Mesenchymal stem cell (in vitro differentiated cells and primary cell): Measurements from ENCODE around the gene ITGAX.

Experiments
- DNase-seq: peaks from one replicate; pipeline ENCODE4 v3.0.0-alpha.2; 2013
- H2AFZ ChIP-seq: one replicate; pipeline ENCODE4 v1.6.1; 2013; ENCODE audit warnings: low read depth, mild to moderate bottlenecking, control low read depth, inconsistent platforms, low read length, moderate library complexity
- H2AK5ac ChIP-seq: 2 replicates; pipeline ENCODE4 v1.6.1; 2013; ENCODE audit warnings: low read length, moderate library complexity, mild to moderate bottlenecking, inconsistent platforms; ENCODE audit not compliant: severe bottlenecking
- H2BK120ac ChIP-seq: one replicate; pipeline ENCODE4 v1.6.1; 2013; ENCODE audit warnings: low read depth, mild to moderate bottlenecking, inconsistent platforms, low read length, moderate library complexity
- H2BK12ac ChIP-seq, 2 experiments: one replicate each; pipeline ENCODE4 v1.6.1; 2013; ENCODE audit warnings: inconsistent platforms in 2 of 2, low read length in 2 of 2, mild to moderate bottlenecking in 2 of 2, moderate library complexity in 2 of 2, control low read depth in 1 of 2
- H2BK15ac ChIP-seq: one replicate; pipeline ENCODE4 v1.6.1; 2013; ENCODE audit warnings: mild to moderate bottlenecking, low read depth, inconsistent platforms; ENCODE audit not compliant: poor library complexity, severe bottlenecking
- H2BK5ac ChIP-seq: 2 replicates; pipeline ENCODE4 v1.6.1; 2013; ENCODE audit warnings: low read depth, mild to moderate bottlenecking, low read length, control low read depth, inconsistent platforms; ENCODE audit not compliant: poor library complexity, severe bottlenecking
- H3K14ac ChIP-seq, 2 experiments: one replicate each; pipeline ENCODE4 v1.6.1; 2013; ENCODE audit warnings: inconsistent platforms in 2 of 2, low read length in 2 of 2, control low read depth in 1 of 2, mild to moderate bottlenecking in 1 of 2, moderate library complexity in 1 of 2
- H3K18ac ChIP-seq, 2 experiments: one replicate each; pipeline ENCODE4 v1.6.1; 2013; ENCODE audit warnings: inconsistent platforms in 2 of 2, low read length in 2 of 2, control low read depth in 1 of 2, low read depth in 1 of 2, mild to moderate bottlenecking in 1 of 2
- H3K23ac ChIP-seq, 2 experiments: one replicate each; pipeline ENCODE4 v1.6.1; 2013; ENCODE audit warnings: inconsistent platforms in 2 of 2, low read length in 2 of 2, mild to moderate bottlenecking in 2 of 2, moderate library complexity in 2 of 2, control low read depth in 1 of 2
- H3K27ac ChIP-seq: 2 replicates; pipeline ENCODE4 v1.5.1; 2013; ENCODE audit warnings: mild to moderate bottlenecking, moderate library complexity, low read length, control low read depth, inconsistent platforms; ENCODE audit not compliant: poor library complexity, severe bottlenecking
- H3K27me3 ChIP-seq, 2 experiments: 2 replicates each; pipeline versions ENCODE4 v1.6.1 to v1.7.0; 2013; ENCODE audit warnings: low read length in 2 of 2, mild to moderate bottlenecking in 2 of 2, moderate library complexity in 2 of 2, control low read depth in 1 of 2, inconsistent platforms in 1 of 2; ENCODE audit not compliant: control insufficient read depth in 1 of 2, insufficient read depth in 1 of 2
- H3K36me3 ChIP-seq, 2 experiments: 2 replicates each; pipeline versions ENCODE4 v1.6.1 to v1.7.0; 2013; ENCODE audit warnings: low read length in 2 of 2, control low read depth in 1 of 2, inconsistent platforms in 1 of 2, low read depth in 1 of 2, mild to moderate bottlenecking in 1 of 2; ENCODE audit not compliant: insufficient read depth in 2 of 2, control insufficient read depth in 1 of 2
- H3K4ac ChIP-seq, 2 experiments: one replicate each; pipeline ENCODE4 v1.6.1; 2013; ENCODE audit warnings: inconsistent platforms in 2 of 2, low read length in 2 of 2, mild to moderate bottlenecking in 2 of 2, moderate library complexity in 2 of 2, control low read depth in 1 of 2, low read depth in 1 of 2
- H3K4me1 ChIP-seq: 2 replicates; pipeline ENCODE4 v1.6.1; 2013; ENCODE audit warnings: low read depth, low read length, control low read depth; ENCODE audit not compliant: control insufficient read depth, insufficient read depth
- H3K4me2 ChIP-seq: 2 replicates; pipeline ENCODE4 v1.6.1; 2013; ENCODE audit warnings: low read length, mild to moderate bottlenecking, inconsistent platforms; ENCODE audit not compliant: poor library complexity, severe bottlenecking
- H3K4me3 ChIP-seq, 2 experiments: 2 replicates each; pipeline versions ENCODE4 v1.5.1 to v1.7.0; 2013; ENCODE audit warnings: low read length in 2 of 2, mild to moderate bottlenecking in 2 of 2, control low read depth in 1 of 2, low read depth in 1 of 2; ENCODE audit not compliant: insufficient read depth in 1 of 2
- H3K79me1 ChIP-seq: replicated peaks from 2 replicates; pipeline ENCODE4 v1.6.1; 2013; ENCODE audit warnings: mild to moderate bottlenecking, control low read depth, low read length, inconsistent platforms; ENCODE audit not compliant: poor library complexity, severe bottlenecking
- H3K9ac ChIP-seq: 2 replicates; pipeline ENCODE4 v1.7.0; 2013; ENCODE audit warnings: mild to moderate bottlenecking, low read length, moderate library complexity
- H3K9me3 ChIP-seq: 2 replicates; pipeline ENCODE4 v1.7.0; 2013; ENCODE audit warnings: mild to moderate bottlenecking, low read length; ENCODE audit not compliant: control insufficient read depth
- H4K8ac ChIP-seq: one replicate; pipeline ENCODE4 v1.6.1; 2013; ENCODE audit warnings: inconsistent platforms, mild to moderate bottlenecking, low read length, moderate library complexity
- H4K91ac ChIP-seq: one replicate; pipeline ENCODE4 v1.6.1; 2013; ENCODE audit warnings: mild to moderate bottlenecking, low read length, inconsistent platforms
- WGBS: methylation state at CpG from one replicate; pipeline ENCODE4 v1.1.7; 2013; ENCODE audit warnings: mixed read lengths; 5-methylcytosine and 5-hydroxymethylcytosine counted together

ITGAX gene

DNA sequence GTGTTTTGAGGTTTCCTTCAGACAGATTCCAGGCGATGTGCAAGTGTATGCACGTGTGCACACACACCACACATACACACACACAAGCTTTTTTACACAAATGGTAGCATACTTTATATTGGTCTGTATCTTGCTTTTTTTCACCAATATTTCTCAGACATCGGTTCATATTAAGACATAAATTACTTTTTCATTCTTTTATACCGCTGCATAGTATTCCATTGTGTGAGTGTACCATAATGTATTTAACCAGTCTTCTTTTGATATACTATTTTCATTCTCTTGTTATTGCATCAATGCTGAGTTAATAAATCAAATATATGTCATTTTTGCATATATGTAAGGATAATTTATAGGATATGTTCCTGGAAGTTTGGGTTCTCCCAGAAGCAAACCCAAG, 22.4 kb upstream of the ITGAX start:
- Histone ChIP-seq H3K4me3 (no peak overlapping the region), H3K18ac (no peak overlapping the region), H2BK120ac (no peak overlapping the region), H3K23ac (no peak overlapping the region), H4K8ac (no peak overlapping the region), H2BK5ac (no peak overlapping the region), H3K27me3 (peaks cover 24 to 83% of the 10 kb centered on the region in 2 experiments), H2BK12ac (no peak overlapping the region), H3K27ac (no peak overlapping the region), H3K4ac (no peak overlapping the region), H3K9ac (no peak overlapping the region), H3K4me2 (no peak overlapping the region), H2AFZ (no peak overlapping the region), H4K91ac (no peak overlapping the region), H3K79me1 (no peaks in the 10 kb centered on the region), H3K9me3 (no peaks in the 10 kb centered on the region), H2AK5ac (no peak overlapping the region), H3K36me3 (no peaks in the 10 kb centered on the region), H3K14ac (no peak overlapping the region), H2BK15ac (no peak overlapping the region), H3K4me1 (peaks cover 2% of the 10 kb centered on the region)
- no peak for DNase-seq
- WGBS = 73% methylated on average over 2 of the region's 4 CpGs

DNA sequence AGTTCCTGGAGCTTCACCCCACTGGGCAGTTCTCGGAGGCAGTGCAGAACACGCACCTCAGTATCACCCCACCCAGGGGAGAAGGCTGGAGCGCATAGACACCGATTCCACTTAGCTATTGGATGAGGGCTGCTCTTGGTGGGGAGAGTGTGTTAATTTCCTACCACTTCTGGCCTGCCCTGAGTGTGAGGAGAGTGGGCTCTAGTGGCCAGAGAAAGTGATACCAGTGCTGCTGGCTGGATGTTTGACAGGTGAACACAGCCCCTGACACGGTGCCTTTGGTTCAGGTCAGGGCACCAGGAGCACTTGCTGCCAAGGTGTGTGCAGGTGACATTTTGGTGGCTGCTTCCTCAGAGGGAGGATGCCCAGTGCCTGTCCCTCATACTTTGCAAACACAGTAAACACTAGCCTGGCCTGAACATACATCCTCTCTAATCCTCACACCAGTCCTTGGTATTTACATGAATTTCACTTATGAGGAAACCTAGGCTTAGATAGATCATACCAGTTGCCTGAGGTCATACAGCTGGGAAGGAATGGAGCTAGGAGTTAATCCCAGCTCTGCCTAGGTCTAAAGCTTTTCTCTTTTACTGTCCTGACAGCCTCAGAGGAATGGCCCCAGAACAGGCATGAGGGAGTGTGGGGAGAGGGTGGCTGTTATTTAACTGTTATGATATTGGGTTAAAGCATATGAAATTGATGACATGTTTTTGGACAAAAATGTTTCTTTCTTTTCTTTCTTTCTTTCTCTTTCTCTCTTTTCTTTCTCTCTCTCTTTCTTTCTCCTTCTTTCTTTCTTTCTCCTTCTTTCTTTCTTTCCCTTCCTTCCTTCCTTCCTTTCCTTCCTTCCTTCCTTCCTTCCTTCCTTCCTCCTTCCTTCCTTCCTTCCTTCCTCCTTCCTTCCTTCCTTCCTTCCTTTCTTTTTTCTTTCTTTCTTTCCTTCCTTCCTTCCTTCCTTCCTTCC, 21.0 kb upstream of the ITGAX start:
- no peak overlapping the region for H3K4me2 ChIP-seq
- no peak for DNase-seq
- peaks cover 2% of the 10 kb centered on the region for H3K4me1 ChIP-seq
- no peak overlapping the region for H3K23ac ChIP-seq
- H3K14ac ChIP-seq = no peak overlapping the region
- H2BK5ac ChIP-seq = no peak overlapping the region
- no peaks in the 10 kb centered on the region for H3K36me3 ChIP-seq
- H2BK15ac ChIP-seq = no peak overlapping the region
- H3K9ac ChIP-seq = no peak overlapping the region
- H4K91ac ChIP-seq = no peak overlapping the region
- H3K18ac ChIP-seq = no peak overlapping the region
- no peak overlapping the region for H2AK5ac ChIP-seq
- no peak overlapping the region for H3K27ac ChIP-seq
- H3K4ac ChIP-seq = no peak overlapping the region
- 48% methylated on average over 3 of the region's 5 CpGs for WGBS
- no peaks in the 10 kb centered on the region for H3K9me3 ChIP-seq
- no peak overlapping the region for H2BK12ac ChIP-seq
- peaks cover 24 to 72% of the 10 kb centered on the region in 2 experiments for H3K27me3 ChIP-seq
- no peak overlapping the region for H2BK120ac ChIP-seq
- no peaks in the 10 kb centered on the region for H3K79me1 ChIP-seq
- no peak overlapping the region for H2AFZ ChIP-seq
- H3K4me3 ChIP-seq = no peak overlapping the region
- H4K8ac ChIP-seq = no peak overlapping the region

DNA sequence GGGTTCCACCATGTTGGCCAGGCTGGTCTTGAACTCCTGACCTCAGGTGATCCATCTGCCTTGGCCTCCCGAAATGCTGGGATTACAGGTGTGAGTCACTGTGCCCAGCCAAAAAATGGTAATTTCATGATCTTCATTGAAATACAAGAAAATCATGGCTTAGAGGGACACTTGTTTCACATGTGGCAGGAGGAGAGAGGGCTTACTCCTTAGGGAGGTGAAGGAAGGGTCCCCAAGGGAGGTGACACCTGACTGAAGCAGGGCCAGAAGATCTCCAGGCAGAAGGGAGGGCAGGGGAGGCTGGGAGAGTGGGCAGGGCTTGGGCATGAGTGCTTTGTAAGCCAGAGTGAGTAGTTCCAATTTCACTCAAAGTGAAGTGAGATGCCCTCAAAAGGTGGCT, 20.0 kb upstream of the ITGAX start:
- Histone ChIP-seq H3K9me3 (no peaks in the 10 kb centered on the region), H2AFZ (no peak overlapping the region), H3K4me2 (no peak overlapping the region), H3K18ac (no peak overlapping the region), H3K14ac (no peak overlapping the region), H4K8ac (no peak overlapping the region), H2BK5ac (no peak overlapping the region), H2BK120ac (no peak overlapping the region), H3K23ac (no peak overlapping the region), H2BK15ac (no peak overlapping the region), H4K91ac (no peak overlapping the region), H2AK5ac (no peak overlapping the region), H3K4me3 (no peak overlapping the region), H3K27ac (no peak overlapping the region), H3K27me3 (peaks cover 21 to 63% of the 10 kb centered on the region in 2 experiments), H3K79me1 (no peaks in the 10 kb centered on the region), H3K36me3 (no peaks in the 10 kb centered on the region), H3K4me1 (peaks cover 2% of the 10 kb centered on the region), H3K4ac (no peak overlapping the region), H2BK12ac (no peak overlapping the region), H3K9ac (no peak overlapping the region)
- DNase-seq = no peak
- 90% methylated on average over 1 of the region's 1 CpG for WGBS

DNA sequence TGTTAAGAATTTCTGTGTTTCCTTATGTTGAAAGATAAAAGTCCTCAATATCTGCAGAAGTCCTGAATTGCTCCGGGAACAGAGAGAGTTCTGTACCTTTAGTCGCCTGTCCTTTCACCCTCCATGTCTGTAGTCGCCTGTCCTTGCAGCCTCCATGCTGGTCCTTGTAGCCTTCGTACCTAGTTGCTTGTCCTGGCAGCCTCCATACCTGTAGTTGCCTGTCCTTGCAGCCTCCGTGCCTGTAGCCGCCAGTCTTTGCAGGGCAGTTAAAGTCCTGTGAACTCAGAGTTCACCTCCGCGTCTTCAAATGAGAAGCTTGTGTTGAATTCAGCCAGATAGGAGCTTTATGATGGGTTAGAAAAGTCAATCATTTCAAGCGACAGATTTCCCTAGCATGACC, 19.5 kb upstream of the ITGAX start:
- Histone ChIP-seq H2AK5ac (no peak overlapping the region), H2AFZ (no peak overlapping the region), H3K27ac (no peak overlapping the region), H3K23ac (no peak overlapping the region), H2BK12ac (no peak overlapping the region), H3K4me3 (no peak overlapping the region), H3K4me1 (peaks cover 2% of the 10 kb centered on the region), H2BK15ac (no peak overlapping the region), H2BK5ac (no peak overlapping the region), H3K9ac (no peak overlapping the region), H2BK120ac (no peak overlapping the region), H3K36me3 (no peaks in the 10 kb centered on the region), H3K14ac (no peak overlapping the region), H3K79me1 (no peaks in the 10 kb centered on the region), H3K9me3 (no peaks in the 10 kb centered on the region), H3K27me3 (peaks cover 16 to 58% of the 10 kb centered on the region in 2 experiments), H3K18ac (no peak overlapping the region), H4K91ac (no peak overlapping the region), H3K4ac (no peak overlapping the region), H3K4me2 (no peak overlapping the region), H4K8ac (no peak overlapping the region)
- 89% methylated on average over 9 of the region's 9 CpGs for WGBS
- DNase-seq = no peak
